Fibroblast of the aortic adventitia (primary cell): ENCODE results near the gene C4orf46. TPM values are rescaled to one million over a fixed set of nuclear protein-coding genes. Genes with fewer than 3 reads are reported as not detected.

Experiments
- DNase-seq: peaks from one replicate; pipeline ENCODE4 v3.0.0-alpha.2; 2010; ENCODE audit warnings: low read depth
- H3K4me3 ChIP-seq: 2 replicates; pipeline ENCODE4 v1.5.1; 2011; ENCODE audit warnings: low read depth, mild to moderate bottlenecking, control low read depth, low read length, moderate library complexity
- small RNA-seq: library from RNA; depleted of rRNA; stranded (forward); fragments of <200 nt; gene quantifications from one replicate; pipeline ENCODE3, GENCODE V24; 2012
- total RNA-seq: library from RNA; depleted of rRNA; stranded (reverse); fragments of >200 nt; gene quantifications from 2 replicates; pipeline ENCODE4 v1.2.3, GENCODE V29; 2012; ENCODE audit warnings: low replicate concordance
- TF ChIP-seq, protein P1 (sequence below): IDR thresholded peaks from 2 replicates; pipeline ENCODE4 v1.5.1; 2011; ENCODE audit warnings: mild to moderate bottlenecking, low read length, control low read depth, inconsistent platforms; ENCODE audit not compliant: insufficient read depth

Gene C4orf46
- total RNA-seq, 1 donor, result 63.4 TPM

DNA sequence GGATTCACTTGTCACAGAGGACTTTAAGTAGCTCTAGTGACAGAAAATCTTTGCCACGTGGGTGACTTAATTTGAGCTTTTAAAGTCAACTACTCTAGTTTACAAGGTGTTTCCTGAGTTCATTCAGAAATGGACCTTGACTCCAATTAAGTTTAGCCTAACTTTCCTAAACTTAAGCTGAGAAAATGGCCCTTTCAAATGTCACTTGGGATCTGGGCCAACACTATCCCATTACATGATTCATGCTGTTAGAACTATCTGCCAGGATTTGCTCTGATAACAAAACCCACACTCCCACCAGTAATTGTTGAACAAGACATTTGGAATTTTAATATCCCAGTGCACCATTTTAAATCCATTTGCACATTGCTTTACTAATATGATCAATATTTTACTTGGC is 40.8 kb downstream of the C4orf46 start:
- TF ChIP-seq, protein P1, sequence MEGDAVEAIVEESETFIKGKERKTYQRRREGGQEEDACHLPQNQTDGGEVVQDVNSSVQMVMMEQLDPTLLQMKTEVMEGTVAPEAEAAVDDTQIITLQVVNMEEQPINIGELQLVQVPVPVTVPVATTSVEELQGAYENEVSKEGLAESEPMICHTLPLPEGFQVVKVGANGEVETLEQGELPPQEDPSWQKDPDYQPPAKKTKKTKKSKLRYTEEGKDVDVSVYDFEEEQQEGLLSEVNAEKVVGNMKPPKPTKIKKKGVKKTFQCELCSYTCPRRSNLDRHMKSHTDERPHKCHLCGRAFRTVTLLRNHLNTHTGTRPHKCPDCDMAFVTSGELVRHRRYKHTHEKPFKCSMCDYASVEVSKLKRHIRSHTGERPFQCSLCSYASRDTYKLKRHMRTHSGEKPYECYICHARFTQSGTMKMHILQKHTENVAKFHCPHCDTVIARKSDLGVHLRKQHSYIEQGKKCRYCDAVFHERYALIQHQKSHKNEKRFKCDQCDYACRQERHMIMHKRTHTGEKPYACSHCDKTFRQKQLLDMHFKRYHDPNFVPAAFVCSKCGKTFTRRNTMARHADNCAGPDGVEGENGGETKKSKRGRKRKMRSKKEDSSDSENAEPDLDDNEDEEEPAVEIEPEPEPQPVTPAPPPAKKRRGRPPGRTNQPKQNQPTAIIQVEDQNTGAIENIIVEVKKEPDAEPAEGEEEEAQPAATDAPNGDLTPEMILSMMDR, result no peak
- H3K4me3 ChIP-seq, result no peak overlapping the region
- peak; percentile 91 for DNase-seq

DNA sequence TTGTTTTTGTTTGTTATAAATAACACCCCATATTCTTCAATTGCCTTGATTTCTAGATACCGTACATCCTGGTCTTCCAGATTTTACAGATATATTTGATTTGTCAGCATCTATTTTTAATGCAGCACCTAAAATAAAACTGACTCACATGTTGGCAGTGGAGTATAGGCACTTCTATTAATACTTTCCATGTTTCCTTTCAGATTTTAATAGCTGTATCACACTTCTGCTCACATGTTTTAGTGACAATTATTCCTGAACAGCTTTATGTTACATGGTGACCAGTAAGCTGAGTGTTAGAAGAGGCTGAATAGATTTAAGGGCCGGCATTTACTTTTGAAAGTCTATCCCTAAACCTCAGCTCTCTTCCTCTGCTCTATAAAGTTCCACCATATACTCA is 46.1 kb downstream of the C4orf46 start:
- DNase-seq, result peak; percentile 41
- TF ChIP-seq, protein P1, result no peak
- H3K4me3 ChIP-seq, result no peak overlapping the region

DNA sequence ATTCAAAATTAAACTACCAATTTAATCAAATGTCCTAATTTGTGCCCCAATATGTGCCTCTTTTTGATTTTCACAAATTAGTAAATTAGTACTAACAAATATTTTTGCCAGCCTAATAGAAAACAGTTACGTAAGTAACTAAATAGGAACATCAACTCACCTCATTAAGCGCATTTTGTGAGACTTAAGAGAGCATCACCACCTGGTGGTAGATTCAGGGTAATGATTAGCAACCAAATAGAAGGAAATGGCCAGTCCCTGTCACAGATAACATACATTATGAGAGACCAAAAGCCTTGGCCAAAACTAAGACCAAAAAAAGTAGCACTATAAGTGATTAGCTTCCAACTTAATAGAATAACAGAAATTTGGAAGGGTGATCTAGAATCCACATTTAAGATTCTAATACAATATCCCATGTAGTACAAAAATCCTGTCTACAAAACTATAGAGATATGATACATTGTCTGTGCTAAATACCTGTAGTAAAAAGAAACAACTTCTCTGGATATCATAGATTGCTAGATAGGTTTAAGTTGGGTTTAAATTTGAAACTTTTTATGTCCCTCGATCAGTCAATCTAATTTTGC is 46.7 kb downstream of the C4orf46 start:
- TF ChIP-seq, protein P1, result peak; percentile 78
- DNase-seq, result peak; percentile 88
- no peak overlapping the region for H3K4me3 ChIP-seq

DNA sequence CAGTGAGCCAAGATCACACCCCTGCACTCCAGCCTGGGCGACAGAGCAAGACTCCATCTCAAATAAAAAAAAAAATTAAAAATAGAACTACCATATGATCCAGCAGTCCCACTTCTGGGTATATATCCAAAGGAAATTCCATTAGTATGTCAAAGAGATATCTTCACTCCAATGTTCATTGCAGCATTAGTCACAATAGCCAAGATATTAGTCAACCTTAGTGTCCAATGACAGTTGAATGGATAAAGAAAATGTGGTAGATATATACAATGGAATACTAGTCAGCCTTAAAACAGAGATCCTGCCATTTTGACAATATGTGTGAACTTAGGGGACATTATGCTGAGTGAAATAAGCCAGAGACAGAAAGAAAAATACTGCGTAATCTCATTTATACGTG is 49.4 kb downstream of the C4orf46 start:
- DNase-seq, result peak; percentile 75
- no peak overlapping the region for H3K4me3 ChIP-seq
- TF ChIP-seq, protein P1, result no peak

DNA sequence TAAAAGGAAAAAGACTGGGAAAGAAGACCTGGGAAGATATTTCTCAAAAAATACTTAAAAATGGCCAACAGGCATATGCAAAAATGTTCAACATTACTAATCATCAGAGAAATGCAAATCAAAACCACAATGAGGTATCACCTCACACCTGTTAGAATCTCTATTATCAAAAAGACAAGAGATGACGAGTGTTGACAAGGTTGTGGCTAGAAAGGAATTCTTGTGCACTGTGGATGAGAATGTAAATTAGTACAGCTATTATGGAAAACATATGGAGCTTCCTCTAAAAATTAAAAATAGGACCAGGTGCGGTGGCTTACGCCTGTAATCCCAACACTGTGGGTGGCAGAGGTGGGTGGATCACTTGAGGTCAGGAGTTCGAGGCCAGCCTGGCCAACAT is 50.0 kb downstream of the C4orf46 start:
- TF ChIP-seq, protein P1, result no peak
- no peak for DNase-seq
- H3K4me3 ChIP-seq, result no peak overlapping the region

DNA sequence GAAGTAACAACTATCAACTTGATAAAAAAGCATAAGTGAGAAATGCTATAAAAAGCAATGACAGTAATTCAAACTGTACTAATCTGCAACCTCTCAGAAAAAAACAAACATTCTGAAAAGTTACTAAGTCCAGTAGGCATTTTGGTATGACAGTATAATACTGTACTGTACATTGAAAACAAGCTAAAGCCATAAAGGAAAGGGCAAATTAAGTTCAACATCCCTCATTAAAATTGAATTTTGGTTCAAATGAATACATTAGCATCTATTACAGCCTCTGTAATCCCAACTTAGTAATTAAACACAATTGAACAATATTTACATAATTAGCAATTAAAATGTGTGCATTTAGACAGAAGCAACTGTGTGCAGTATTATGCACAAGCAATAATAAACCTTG is 53.7 kb downstream of the C4orf46 start:
- H3K4me3 ChIP-seq, result no peak overlapping the region
- DNase-seq, result no peak
- TF ChIP-seq, protein P1, result no peak

Small RNAs within 50 kb of the gene (small RNA-seq; reads per million reads assigned to genes)
- not detected for gene RF00012

Other genes starting within 250 kb of the C4orf46 start
- gene RXFP1, start 150.0 kb downstream of the C4orf46 start, total RNA-seq, result 17.8 TPM in 1 of 2 replicates, not detected in the other
- gene ETFDH, start 409 bp upstream of the C4orf46 start, total RNA-seq, result 20.9 and 42.3 TPM in 2 replicates
- 23.6 and 45.1 TPM in 2 replicates for gene PPID, start 51.5 kb upstream of the C4orf46 start, total RNA-seq
- gene FNIP2, start 97.1 kb upstream of the C4orf46 start, total RNA-seq, result 21.2 and 34.3 TPM in 2 replicates